Activated T-cell treated with anti-CD3 and anti-CD28 coated beads for 24 hours (primary cell): Measurements from ENCODE around the gene TRIM65.
A peak's percentile ranks its signal among the peaks of the same experiment; 100 is the strongest.

Source experiments
- DNase-seq: peaks from one replicate; pipeline ENCODE4 v3.0.0-alpha.2; 2020; ENCODE audit warnings: low read depth

The TRIM65 gene

DNA sequence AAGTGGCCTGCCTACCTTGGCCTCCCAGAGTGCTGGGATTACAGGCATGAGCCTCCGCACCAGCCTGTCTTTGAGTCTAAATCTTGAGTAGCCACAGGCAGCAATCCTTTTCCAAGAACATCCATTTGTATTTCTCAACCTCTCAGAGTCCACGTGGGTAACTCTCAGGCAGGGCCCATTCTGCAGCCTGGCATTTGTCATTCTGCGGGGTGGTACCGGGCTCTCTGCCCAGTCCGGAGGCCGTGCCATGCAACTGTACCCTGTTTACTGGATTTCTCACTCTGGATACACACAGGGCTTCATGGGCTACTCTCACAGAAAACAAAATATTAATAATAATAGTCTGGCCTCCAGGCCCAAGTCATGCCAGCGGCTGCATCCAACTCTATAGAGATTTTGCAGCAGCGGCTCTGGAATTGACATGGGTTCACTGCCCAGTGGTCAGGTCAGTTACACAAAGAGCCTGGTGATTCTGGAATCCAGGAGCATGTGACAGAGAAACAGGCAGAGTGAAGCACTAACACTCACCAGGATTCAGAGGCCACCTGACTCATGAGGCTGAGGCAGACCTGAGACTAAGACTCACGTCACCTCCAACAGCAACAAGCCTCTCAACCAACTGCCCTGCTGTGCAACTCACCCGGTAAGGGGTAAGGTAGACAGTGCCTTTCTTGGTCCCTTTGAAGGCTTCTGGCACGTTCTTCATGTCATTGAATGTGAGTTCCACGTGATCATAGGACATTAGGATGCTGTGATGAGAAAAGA lies 45.6 kb downstream of the TRIM65 start:
- DNase-seq = no peak

DNA sequence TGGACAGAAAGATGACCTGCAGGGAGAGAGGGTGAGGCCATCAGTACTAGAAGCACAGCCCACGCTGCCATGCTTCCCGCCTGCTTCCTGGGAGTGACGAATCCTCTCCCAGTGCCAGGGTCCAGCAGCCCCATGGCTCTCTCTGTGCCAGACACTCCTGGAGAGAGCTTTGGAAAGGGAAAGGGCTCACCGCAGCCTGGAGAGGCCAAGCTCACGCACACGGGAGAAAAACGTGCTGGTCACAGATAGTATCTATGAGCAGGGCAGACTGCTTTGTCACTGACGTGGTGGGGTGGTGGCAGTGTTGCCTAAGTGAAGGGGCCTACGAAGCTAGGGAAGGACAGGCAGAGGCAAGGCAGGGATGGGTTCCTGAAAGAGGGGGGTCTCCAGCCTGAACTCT lies 47.0 kb downstream of the TRIM65 start:
- no peak for DNase-seq

DNA sequence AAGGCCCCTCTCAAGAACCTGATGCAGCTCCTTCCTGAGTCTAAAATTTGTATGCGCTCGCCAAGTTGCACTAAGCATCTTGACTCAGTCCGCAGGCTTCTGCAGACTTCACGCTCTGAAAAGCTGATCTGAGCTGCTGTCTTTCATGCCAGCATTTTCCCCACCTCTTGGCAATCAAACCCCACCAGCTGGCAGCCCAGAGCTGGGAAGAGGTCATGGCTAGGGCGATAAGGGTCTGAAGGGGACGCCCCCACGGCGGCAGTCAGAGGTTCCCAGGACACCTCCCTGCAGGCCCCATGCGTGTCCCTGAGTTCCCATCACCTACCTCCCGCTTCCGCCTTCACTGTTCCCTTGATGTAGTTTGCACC lies 47.5 kb downstream of the TRIM65 start:
- DNase-seq = no peak

GRCh38 chr17:75848523-75849278 lies 48.0 kb downstream of the TRIM65 start:
- DNase-seq = peak; percentile 70

DNA sequence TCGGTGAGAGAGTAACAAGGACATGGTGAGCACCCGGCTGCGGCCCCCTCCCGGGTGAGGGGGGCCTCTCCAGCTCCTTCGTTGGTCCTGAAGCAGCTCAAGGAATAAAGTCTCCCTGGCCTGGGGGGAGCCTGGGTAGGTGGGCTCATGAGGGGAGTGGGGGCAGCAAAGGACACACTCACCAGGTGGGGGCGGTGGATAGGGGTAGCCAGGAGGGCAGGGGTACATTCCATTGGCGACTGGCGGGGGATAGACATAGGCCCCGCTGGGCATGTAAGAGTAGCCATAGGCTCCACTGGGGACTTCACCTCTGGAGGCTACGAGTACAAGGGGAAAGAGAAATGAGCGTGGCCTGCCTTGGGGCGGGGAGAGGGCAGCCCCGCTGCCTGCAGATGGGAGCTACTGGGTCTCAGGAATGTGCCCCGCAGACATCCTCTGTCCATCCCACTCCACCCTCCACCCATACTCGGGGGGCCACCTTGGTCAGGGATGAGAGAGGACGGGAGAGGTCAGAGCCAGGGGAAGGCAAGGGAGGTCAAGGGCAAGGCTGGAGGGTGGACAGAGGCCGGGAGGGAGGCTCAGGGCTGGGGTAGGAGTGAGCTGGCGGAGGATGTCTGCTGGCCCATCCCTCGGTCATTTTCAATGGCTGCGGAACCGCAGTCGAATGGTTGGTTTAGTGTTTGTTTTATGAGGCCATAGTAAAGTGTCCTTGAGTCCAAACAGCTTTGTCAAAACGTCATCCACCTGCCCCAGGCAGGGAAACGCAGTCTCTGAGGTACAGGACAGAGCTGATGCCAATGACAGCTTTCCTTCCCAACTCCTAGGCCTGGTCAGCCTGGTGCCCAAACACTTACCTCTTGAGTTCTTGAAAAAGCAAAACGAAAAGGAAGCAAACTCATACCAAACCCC lies 48.9 kb downstream of the TRIM65 start:
- no peak for DNase-seq

DNA sequence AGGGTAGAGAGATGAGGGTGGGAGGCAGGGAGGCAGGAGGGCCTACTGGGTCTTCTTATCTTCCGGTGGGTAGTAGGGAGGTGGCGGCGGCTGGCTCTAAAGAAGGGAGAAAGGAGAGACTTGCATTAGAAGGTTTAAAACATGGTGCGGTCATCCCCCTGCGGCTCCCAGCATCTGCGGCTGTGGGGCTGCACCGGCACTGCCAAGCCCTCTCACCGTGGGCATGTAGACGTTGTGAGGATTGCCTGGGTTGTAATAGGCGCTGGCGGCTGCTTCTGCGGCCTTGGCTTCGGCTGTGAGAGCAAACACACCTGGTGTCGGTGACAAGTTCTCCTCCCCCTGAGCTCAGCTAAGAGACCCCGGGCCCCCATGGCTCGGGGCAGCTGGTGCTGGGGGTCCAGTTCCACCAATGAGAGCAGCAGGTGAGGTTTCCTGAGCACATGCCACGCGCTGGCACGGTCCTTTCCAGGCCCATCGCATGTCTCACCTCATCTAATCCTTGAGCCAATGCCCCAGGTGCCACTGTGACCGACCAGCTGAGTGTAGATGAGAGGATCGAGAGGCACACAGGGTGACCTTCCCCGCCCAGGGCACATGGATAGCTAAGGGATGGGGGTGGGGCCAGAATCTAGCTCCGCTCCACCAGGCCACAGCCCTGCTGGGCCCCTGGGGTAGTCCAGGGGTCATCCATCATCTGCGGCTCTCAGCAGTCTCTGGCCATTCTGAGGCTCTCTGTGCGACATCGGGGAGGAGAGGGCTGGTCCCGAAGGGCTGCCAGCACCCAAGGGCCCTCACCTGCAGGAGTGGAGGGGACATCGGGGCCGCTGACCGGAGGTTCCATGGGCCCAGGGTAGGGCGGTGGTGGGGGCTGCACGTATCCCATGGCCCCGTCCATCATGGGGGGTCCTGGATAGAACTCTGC lies 49.8 kb downstream of the TRIM65 start:
- DNase-seq = no peak

- no peak for DNase-seq
These were observed 50.6 kb downstream of the TRIM65 start for GRCh38 chr17:75845933-75846691.

DNA sequence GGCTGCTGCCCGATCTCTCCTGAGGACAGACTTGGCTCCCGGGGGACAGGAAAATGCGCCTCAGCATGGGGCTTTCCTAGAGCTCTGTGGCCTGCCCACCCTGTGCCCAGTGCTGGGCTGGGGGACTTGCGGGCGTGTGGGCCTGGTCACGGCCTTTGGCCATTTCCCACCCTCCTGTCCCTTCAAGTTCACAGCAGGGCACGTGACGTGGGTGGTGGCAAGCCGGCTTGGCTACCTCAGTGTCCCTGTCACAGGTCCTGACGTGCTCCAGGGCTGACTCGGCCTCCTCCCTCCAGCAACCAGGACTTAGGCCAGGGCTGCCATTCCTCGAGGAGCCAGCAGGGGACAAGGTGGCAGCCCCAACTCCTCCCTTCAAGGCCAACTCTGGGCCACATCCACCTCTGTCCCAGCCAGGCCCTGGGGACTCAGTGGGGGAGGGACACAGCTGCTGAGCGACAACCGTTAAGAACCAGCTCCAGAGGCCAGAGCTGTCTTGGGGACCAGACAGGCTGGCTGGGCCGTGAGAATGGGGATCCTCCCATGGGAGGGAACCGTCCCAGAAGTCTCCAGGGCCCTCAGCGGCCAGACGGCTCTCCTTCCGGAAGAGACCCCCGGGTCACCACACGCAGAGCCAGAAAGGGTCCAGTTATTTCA lies 51.6 kb downstream of the TRIM65 start:
- peak; percentile 60 for DNase-seq

- DNase-seq = peak; percentile 16
These were observed 52.2 kb downstream of the TRIM65 start for GRCh38 chr17:75844530-75845057.

DNA sequence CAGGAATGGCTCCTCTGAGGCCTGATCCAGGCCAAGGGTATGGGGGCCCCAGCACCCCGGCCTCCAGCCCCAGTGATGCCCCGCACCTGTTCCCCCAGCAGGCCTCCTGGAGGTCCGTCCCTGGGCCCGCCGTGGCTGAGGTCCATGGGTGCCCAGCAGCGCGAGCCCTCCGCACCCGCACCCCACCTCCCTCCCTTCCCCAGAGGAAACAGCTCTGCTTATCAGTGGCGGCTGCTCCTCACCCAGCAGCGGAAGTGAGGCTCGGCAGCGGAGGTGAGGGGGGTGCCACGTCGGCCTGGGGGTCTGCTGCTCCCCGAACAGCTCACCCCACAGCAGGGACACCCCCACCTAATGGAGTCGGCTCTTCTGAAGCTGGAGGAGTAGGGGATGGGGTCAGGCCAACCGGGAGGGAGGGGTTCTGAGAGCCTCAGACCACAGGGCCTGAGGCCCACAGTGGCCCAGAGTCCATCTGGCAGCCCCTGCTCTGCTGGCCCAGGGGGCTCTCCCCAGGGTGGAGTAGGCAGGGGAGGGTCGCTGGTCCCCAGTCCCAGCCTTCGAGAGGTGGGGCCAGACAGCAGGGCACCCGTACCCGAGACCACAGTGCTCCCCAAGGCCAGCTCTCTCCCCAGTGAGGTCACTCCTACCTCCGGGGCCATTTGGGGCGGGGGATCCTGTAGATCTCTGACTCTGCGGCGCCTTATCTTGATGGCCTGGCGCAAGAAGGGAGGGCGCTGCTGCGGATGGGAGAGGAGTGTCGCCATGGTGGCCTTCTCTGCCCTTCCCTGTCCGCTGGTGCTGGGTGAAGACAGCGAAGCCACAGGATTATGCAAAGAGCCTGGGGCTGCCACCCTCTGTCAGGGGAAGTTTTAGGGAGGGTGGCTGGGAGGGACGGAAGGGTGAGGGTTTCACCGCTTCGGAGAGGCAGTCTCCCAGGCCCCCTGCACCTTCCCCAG lies 52.9 kb downstream of the TRIM65 start, which contains the start of gene UNC13D:
TSS of gene UNC13D (minus strand) at position 828 of the 953 bp plus-strand sequence. CDS start at position 761, 67 bp downstream.
- peak; percentile 50 for DNase-seq

DNA sequence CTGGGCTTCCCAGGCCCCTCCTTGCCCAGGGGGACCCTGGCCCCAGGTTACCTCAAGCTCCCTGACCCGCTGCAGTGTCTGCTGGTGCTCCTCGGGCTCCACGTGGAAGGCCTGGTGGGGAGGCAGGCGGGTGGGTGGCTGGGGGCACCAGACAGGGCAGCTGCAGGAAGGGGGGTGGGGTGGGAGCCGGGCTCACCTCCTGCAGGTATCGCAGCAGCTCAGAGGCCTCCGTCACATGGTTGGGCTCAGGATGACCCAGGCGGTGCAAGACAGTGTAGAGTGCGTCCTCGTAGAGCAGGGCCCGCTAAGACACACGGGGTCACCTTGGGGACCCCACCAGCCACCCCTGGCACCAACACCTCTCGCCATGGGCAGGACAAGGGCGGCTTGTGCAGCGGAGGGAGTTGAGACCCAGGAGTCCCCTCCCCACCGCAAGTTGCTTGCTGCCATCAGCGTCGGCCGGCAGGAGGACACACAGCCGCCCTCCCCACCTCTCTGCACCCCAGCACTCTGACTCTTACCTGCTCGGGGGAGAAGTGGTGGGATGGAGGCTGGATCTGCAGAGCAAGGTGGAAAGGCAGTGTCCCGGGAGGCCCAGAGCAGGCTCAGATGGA lies 53.7 kb downstream of the TRIM65 start:
- DNase-seq = peak; percentile 12

DNA sequence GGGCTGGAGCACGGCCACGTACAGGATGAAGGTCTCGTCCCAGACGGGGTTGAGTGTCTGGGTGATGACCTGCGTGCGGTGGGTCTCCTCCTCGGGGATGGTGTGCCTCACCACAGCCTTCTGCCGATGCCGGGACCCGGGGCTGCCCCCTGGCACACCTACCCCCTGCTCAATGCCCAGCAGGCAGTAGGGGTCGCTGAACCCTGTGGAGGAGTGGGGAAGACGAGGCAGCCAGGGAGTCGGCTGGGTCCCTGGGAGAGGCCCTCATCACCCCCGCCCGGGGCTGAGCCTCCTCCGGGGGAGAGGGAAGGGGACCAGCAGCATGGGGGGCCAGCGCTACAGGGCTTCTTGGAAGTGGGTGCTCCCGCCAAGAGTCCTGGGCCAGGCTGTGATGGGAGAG lies 54.3 kb downstream of the TRIM65 start:
- DNase-seq = no peak

DNA sequence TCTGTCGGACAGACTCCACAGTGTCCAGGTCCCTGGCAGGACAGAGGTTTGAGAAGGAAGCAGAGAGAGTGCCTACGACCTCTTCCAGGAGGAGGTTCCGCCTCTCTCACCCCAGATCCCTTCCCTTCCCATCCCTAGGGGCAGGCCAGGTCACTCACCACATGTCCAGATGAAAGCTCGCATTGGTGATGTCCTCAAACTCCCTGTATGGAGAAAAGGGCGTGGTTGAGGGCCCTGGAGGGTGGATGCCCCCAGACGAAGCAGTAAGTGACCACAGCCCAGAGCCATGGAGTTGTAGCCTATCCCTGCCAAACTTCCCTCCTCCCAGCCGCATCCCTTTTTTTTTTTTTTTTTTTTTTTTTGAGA lies 56.0 kb downstream of the TRIM65 start:
- no peak for DNase-seq

GRCh38 chr17:75839942-75840798 lies 56.6 kb downstream of the TRIM65 start:
- no peak for DNase-seq
